Measurements from ENCODE around the gene MRTO4. TPM values are rescaled to one million over a fixed set of nuclear protein-coding genes. Genes with fewer than 3 reads are reported as not detected.
A peak's percentile ranks its signal among the peaks of the same experiment; 100 is the strongest.

MRTO4 gene
- total and polyA plus RNA-seq, 2 of the 13 experiments (the other 11 are each of a cell fraction or from before 2014, with no cell fraction given), result 28.1 to 59.2 TPM

DNA sequence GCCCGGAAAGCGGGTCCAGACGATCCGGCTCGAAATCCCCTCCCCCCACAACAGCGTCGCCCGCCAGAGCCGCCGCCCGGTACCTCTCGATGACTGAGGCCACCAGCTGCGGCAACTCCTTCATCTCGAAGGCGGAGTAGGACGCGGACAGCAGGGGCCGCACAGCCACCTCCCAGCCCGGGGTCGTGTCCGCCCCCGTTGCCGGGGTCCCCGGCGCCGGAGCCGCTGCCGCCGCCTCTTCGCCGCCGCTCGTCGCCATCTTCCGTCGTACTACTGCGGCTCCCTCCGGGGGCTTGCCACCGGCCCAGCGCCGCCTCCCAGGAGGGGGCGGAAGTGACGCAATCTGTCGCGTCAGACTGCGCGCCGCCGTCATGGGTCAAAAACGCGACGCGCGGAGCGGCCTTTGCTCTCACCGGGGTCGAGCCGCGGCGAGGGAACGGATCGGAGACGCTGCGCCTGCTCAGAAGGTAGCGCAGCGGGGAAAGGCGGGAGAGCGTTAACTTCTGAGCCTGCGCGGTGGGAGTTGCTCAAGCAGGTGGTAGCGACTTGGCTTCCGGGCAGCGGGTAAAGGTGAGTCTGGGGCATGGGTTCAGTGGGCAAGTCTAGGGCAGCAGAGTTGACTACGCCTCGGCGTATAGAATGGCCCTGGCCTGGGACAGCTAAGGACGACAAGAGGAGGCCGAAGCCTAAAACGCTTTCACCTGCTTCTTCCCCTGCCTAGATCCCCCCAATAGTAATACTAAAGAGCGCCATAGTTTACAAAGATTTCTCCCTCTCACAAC is 41.4 kb upstream of the MRTO4 start, which contains the start of gene UBR4 (continued):
- TF ChIP-seq ZNF790 (CRISPR knock-in tag; IDR thresholded peaks at IDR 0.05; ENCODE audit: borderline replicate concordance) (peak; percentile 80; the same call in 1 of the 2 replicates), ZNF17 (CRISPR knock-in tag; IDR thresholded peaks at IDR 0.05) (no peak), KDM5B (CRISPR knock-in tag; IDR thresholded peaks at IDR 0.05; ENCODE audit: borderline replicate concordance) (peak; percentile 96), RFX5 (IDR thresholded peaks at IDR 0.05; ENCODE audit: low read depth, low read length) (peak; percentile 66), PRMT3 (CRISPR knock-in tag; IDR thresholded peaks at IDR 0.05; ENCODE audit: borderline replicate concordance, low read depth) (no peak; the same call in 1 of the 2 replicates), SMAD3 (CRISPR knock-in tag; IDR thresholded peaks at IDR 0.05) (peak; percentile 86), NAIF1 (CRISPR knock-in tag; IDR thresholded peaks at IDR 0.05; ENCODE audit: borderline replicate concordance) (peak; percentile 88), ZFP36L1 (CRISPR knock-in tag; IDR thresholded peaks at IDR 0.05) (peak; percentile 96), ZNF709 (CRISPR knock-in tag; IDR thresholded peaks at IDR 0.05) (peak; percentile 51; the same call in 1 of the 2 replicates)
- TF ChIP-seq, protein P1, sequence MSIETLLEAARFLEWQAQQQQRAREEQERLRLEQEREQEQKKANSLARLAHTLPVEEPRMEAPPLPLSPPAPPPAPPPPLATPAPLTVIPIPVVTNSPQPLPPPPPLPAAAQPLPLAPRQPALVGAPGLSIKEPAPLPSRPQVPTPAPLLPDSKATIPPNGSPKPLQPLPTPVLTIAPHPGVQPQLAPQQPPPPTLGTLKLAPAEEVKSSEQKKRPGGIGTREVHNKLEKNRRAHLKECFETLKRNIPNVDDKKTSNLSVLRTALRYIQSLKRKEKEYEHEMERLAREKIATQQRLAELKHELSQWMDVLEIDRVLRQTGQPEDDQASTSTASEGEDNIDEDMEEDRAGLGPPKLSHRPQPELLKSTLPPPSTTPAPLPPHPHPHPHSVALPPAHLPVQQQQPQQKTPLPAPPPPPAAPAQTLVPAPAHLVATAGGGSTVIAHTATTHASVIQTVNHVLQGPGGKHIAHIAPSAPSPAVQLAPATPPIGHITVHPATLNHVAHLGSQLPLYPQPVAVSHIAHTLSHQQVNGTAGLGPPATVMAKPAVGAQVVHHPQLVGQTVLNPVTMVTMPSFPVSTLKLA (IDR thresholded peaks at IDR 0.05), result peak; percentile 47
- TF ChIP-seq, protein P2, sequence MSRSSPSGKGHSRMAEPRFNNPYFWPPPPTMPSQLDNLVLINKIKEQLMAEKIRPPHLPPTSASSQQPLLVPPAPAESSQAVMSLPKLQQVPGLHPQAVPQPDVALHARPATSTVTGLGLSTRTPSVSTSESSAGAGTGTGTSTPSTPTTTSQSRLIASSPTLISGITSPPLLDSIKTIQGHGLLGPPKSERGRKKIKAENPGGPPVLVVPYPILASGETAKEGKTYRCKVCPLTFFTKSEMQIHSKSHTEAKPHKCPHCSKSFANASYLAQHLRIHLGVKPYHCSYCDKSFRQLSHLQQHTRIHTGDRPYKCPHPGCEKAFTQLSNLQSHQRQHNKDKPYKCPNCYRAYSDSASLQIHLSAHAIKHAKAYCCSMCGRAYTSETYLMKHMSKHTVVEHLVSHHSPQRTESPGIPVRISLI (CRISPR knock-in tag; IDR thresholded peaks at IDR 0.05; ENCODE audit: borderline replicate concordance), result 0 out of 2 replicates have a peak, but pooled peaks have one; percentile 16
- TF ChIP-seq, protein P3, sequence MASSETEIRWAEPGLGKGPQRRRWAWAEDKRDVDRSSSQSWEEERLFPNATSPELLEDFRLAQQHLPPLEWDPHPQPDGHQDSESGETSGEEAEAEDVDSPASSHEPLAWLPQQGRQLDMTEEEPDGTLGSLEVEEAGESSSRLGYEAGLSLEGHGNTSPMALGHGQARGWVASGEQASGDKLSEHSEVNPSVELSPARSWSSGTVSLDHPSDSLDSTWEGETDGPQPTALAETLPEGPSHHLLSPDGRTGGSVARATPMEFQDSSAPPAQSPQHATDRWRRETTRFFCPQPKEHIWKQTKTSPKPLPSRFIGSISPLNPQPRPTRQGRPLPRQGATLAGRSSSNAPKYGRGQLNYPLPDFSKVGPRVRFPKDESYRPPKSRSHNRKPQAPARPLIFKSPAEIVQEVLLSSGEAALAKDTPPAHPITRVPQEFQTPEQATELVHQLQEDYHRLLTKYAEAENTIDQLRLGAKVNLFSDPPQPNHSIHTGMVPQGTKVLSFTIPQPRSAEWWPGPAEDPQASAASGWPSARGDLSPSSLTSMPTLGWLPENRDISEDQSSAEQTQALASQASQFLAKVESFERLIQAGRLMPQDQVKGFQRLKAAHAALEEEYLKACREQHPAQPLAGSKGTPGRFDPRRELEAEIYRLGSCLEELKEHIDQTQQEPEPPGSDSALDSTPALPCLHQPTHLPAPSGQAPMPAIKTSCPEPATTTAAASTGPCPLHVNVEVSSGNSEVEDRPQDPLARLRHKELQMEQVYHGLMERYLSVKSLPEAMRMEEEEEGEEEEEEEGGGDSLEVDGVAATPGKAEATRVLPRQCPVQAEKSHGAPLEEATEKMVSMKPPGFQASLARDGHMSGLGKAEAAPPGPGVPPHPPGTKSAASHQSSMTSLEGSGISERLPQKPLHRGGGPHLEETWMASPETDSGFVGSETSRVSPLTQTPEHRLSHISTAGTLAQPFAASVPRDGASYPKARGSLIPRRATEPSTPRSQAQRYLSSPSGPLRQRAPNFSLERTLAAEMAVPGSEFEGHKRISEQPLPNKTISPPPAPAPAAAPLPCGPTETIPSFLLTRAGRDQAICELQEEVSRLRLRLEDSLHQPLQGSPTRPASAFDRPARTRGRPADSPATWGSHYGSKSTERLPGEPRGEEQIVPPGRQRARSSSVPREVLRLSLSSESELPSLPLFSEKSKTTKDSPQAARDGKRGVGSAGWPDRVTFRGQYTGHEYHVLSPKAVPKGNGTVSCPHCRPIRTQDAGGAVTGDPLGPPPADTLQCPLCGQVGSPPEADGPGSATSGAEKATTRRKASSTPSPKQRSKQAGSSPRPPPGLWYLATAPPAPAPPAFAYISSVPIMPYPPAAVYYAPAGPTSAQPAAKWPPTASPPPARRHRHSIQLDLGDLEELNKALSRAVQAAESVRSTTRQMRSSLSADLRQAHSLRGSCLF (CRISPR knock-in tag; IDR thresholded peaks at IDR 0.05; ENCODE audit: borderline replicate concordance), result no peak
- TF ChIP-seq, protein P4, sequence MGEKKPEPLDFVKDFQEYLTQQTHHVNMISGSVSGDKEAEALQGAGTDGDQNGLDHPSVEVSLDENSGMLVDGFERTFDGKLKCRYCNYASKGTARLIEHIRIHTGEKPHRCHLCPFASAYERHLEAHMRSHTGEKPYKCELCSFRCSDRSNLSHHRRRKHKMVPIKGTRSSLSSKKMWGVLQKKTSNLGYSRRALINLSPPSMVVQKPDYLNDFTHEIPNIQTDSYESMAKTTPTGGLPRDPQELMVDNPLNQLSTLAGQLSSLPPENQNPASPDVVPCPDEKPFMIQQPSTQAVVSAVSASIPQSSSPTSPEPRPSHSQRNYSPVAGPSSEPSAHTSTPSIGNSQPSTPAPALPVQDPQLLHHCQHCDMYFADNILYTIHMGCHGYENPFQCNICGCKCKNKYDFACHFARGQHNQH (CRISPR knock-in tag; IDR thresholded peaks at IDR 0.05), result peak; percentile 92
- TF ChIP-seq, protein P5, sequence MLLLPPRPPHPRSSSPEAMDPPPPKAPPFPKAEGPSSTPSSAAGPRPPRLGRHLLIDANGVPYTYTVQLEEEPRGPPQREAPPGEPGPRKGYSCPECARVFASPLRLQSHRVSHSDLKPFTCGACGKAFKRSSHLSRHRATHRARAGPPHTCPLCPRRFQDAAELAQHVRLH (CRISPR knock-in tag; IDR thresholded peaks at IDR 0.05; ENCODE audit: borderline replicate concordance, low read depth), result peak; percentile 88
- TF ChIP-seq, protein P6, sequence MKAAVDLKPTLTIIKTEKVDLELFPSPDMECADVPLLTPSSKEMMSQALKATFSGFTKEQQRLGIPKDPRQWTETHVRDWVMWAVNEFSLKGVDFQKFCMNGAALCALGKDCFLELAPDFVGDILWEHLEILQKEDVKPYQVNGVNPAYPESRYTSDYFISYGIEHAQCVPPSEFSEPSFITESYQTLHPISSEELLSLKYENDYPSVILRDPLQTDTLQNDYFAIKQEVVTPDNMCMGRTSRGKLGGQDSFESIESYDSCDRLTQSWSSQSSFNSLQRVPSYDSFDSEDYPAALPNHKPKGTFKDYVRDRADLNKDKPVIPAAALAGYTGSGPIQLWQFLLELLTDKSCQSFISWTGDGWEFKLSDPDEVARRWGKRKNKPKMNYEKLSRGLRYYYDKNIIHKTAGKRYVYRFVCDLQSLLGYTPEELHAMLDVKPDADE (CRISPR knock-in tag; IDR thresholded peaks at IDR 0.05), result no peak
- TF ChIP-seq, protein P7, sequence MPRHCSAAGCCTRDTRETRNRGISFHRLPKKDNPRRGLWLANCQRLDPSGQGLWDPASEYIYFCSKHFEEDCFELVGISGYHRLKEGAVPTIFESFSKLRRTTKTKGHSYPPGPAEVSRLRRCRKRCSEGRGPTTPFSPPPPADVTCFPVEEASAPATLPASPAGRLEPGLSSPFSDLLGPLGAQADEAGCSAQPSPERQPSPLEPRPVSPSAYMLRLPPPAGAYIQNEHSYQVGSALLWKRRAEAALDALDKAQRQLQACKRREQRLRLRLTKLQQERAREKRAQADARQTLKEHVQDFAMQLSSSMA (CRISPR knock-in tag; IDR thresholded peaks at IDR 0.05), result 0 out of 2 replicates have a peak, but pooled peaks have one; percentile 70
